Measurements from ENCODE around the gene NCAPG2.
"Not testable (repeated sequence)": the region's sequence is repeated elsewhere in the genome, so short reads cannot be mapped to it uniquely, and the experiment has no call there.

The NCAPG2 gene

GRCh38 chr7:158676906-158677305, 27.7 kb downstream of the NCAPG2 start:
- Histone ChIP-seq H3K36me3 (ENCODE audit: control insufficient read depth, insufficient read depth, low read length) (no peaks in the 10 kb centered on the region), H3K27me3 (ENCODE audit: control insufficient read depth, insufficient read depth, low read length) (no peaks in the 10 kb centered on the region), H3K27ac (no peak overlapping the region), H3K4me3 (ENCODE audit: low read depth, low read length) (no peak overlapping the region), H3K9ac (no peak overlapping the region), H3K4me2 (ENCODE audit: low read length) (no peak overlapping the region), H3K79me2 (no peaks in the 10 kb centered on the region), H3K4me1 (no peaks in the 10 kb centered on the region), H2AFZ (no peak overlapping the region), H3K9me3 (ENCODE audit: control insufficient read depth, low read length) (no peaks in the 10 kb centered on the region)
- TF ChIP-seq, protein P1, sequence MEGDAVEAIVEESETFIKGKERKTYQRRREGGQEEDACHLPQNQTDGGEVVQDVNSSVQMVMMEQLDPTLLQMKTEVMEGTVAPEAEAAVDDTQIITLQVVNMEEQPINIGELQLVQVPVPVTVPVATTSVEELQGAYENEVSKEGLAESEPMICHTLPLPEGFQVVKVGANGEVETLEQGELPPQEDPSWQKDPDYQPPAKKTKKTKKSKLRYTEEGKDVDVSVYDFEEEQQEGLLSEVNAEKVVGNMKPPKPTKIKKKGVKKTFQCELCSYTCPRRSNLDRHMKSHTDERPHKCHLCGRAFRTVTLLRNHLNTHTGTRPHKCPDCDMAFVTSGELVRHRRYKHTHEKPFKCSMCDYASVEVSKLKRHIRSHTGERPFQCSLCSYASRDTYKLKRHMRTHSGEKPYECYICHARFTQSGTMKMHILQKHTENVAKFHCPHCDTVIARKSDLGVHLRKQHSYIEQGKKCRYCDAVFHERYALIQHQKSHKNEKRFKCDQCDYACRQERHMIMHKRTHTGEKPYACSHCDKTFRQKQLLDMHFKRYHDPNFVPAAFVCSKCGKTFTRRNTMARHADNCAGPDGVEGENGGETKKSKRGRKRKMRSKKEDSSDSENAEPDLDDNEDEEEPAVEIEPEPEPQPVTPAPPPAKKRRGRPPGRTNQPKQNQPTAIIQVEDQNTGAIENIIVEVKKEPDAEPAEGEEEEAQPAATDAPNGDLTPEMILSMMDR (IDR thresholded peaks at IDR 0.05): no peak

GRCh38 chr7:158676171-158676840, 28.3 kb downstream of the NCAPG2 start:
- Histone ChIP-seq H3K27me3 (ENCODE audit: control insufficient read depth, insufficient read depth, low read length) (no peaks in the 10 kb centered on the region), H3K36me3 (ENCODE audit: control insufficient read depth, insufficient read depth, low read length) (no peaks in the 10 kb centered on the region), H3K9ac (no peak overlapping the region), H3K9me3 (ENCODE audit: control insufficient read depth, low read length) (no peaks in the 10 kb centered on the region), H3K79me2 (no peaks in the 10 kb centered on the region), H3K4me1 (no peaks in the 10 kb centered on the region), H3K4me2 (ENCODE audit: low read length) (no peak overlapping the region), H2AFZ (no peak overlapping the region), H3K4me3 (ENCODE audit: low read depth, low read length) (no peak overlapping the region), H3K27ac (no peak overlapping the region)
- TF ChIP-seq, protein P1 (IDR thresholded peaks at IDR 0.05): no peak

DNA sequence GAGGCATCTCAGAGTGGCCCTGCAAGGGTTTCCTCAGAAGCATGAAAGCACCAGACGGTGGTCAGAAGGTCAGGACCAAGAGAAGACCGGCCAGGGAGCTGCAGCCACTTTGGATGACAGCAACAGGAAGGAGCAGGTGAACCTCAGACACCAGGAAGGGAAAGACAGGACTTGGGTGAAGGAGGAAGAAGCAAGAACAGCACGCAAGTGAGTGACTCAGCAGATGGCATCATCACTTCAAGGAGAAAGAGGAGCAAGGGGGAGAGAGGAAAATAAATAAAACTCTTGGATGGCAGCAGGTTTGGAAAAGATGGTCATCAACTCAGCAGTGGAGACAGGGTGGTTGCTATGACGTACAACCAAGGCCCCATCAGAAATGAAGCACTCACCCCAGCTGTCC, 31.6 kb downstream of the NCAPG2 start:
- Histone ChIP-seq H3K36me3 (ENCODE audit: control insufficient read depth, insufficient read depth, low read length) (no peaks in the 10 kb centered on the region), H3K4me3 (ENCODE audit: low read depth, low read length) (no peak overlapping the region), H3K4me1 (no peaks in the 10 kb centered on the region), H3K27me3 (ENCODE audit: control insufficient read depth, insufficient read depth, low read length) (no peaks in the 10 kb centered on the region), H2AFZ (no peak overlapping the region), H3K9me3 (ENCODE audit: control insufficient read depth, low read length) (no peaks in the 10 kb centered on the region), H3K27ac (no peak overlapping the region), H3K4me2 (ENCODE audit: low read length) (no peak overlapping the region), H3K9ac (no peak overlapping the region), H3K79me2 (no peaks in the 10 kb centered on the region)
- TF ChIP-seq, protein P1 (IDR thresholded peaks at IDR 0.05): no peak

- not testable (repeated sequence) for H3K27me3 ChIP-seq (ENCODE audit: control insufficient read depth, insufficient read depth, low read length); H3K4me3 ChIP-seq (ENCODE audit: low read depth, low read length); H3K9ac ChIP-seq; H3K79me2 ChIP-seq; H3K36me3 ChIP-seq (ENCODE audit: control insufficient read depth, insufficient read depth, low read length); H3K4me2 ChIP-seq (ENCODE audit: low read length); H3K27ac ChIP-seq; H3K9me3 ChIP-seq (ENCODE audit: control insufficient read depth, low read length); H3K4me1 ChIP-seq; H2AFZ ChIP-seq
These were observed 36.5 kb downstream of the NCAPG2 start for GRCh38 chr7:158668086-158668485.

- not testable (repeated sequence) for H3K4me3 ChIP-seq (ENCODE audit: low read depth, low read length); H3K27ac ChIP-seq; H3K9me3 ChIP-seq (ENCODE audit: control insufficient read depth, low read length); H3K9ac ChIP-seq; H3K79me2 ChIP-seq; H3K4me1 ChIP-seq; H3K4me2 ChIP-seq (ENCODE audit: low read length); H3K27me3 ChIP-seq (ENCODE audit: control insufficient read depth, insufficient read depth, low read length); H2AFZ ChIP-seq; H3K36me3 ChIP-seq (ENCODE audit: control insufficient read depth, insufficient read depth, low read length)
These were observed 37.5 kb downstream of the NCAPG2 start for GRCh38 chr7:158666966-158667678.
